Neuronal stem cell (in vitro differentiated cells): ENCODE measurements around the gene RASSF1.

Source experiments
- DNase-seq: peaks from one replicate; pipeline ENCODE4 v3.0.0-alpha.2; 2013; ENCODE audit warnings: low spot score
- H2AFZ ChIP-seq: one replicate; pipeline ENCODE4 v1.6.1; 2013; ENCODE audit warnings: mild to moderate bottlenecking, low read length, inconsistent platforms
- H2AK5ac ChIP-seq: 2 replicates; pipeline ENCODE4 v1.6.1; 2013; ENCODE audit warnings: low read depth, mild to moderate bottlenecking, inconsistent platforms, low read length, moderate library complexity, mixed read lengths
- H2BK120ac ChIP-seq: 2 replicates; pipeline ENCODE4 v1.6.1; 2013; ENCODE audit warnings: low read depth, mild to moderate bottlenecking, inconsistent platforms, low read length, moderate library complexity, mixed read lengths
- H2BK12ac ChIP-seq: one replicate; pipeline ENCODE4 v1.6.1; 2013; ENCODE audit warnings: low read length, inconsistent platforms
- H2BK15ac ChIP-seq: 2 replicates; pipeline ENCODE4 v1.6.1; 2013; ENCODE audit warnings: mild to moderate bottlenecking, low read length, inconsistent platforms, mixed read lengths
- H2BK5ac ChIP-seq: one replicate; pipeline ENCODE4 v1.6.1; 2013; ENCODE audit warnings: inconsistent platforms, mild to moderate bottlenecking, low read length, moderate library complexity
- H3K14ac ChIP-seq: one replicate; pipeline ENCODE4 v1.6.1; 2013; ENCODE audit warnings: low read length, inconsistent platforms
- H3K18ac ChIP-seq: 2 replicates; pipeline ENCODE4 v1.6.1; 2013; ENCODE audit warnings: low read length, inconsistent platforms
- H3K23ac ChIP-seq: 2 replicates; pipeline ENCODE4 v1.6.1; 2013; ENCODE audit warnings: low read depth, mild to moderate bottlenecking, mixed read lengths, low read length, inconsistent platforms; ENCODE audit not compliant: poor library complexity
- H3K27ac ChIP-seq: replicated peaks from 3 replicates; pipeline ENCODE4 v1.5.1; 2013; ENCODE audit warnings: low read length, inconsistent platforms
- H3K27me3 ChIP-seq, 3 experiments: 2 replicates each; pipeline ENCODE4 v1.6.1; 2013; ENCODE audit warnings: low read length in 3 of 3, mild to moderate bottlenecking in 2 of 3, inconsistent platforms in 1 of 3, low read depth in 1 of 3, mixed read lengths in 1 of 3, moderate library complexity in 1 of 3; ENCODE audit not compliant: control insufficient read depth in 3 of 3, insufficient read depth in 3 of 3
- H3K36me3 ChIP-seq, 2 donors: replicated peaks in 1 of 2; 2 replicates each; pipeline ENCODE4 v1.6.1; 2013; ENCODE audit warnings: low read length in 2 of 2; ENCODE audit not compliant: control insufficient read depth in 2 of 2, insufficient read depth in 2 of 2
- H3K4ac ChIP-seq: 2 replicates; pipeline ENCODE4 v1.6.1; 2013; ENCODE audit warnings: inconsistent platforms, mild to moderate bottlenecking, low read length, moderate library complexity
- H3K4me1 ChIP-seq, 2 donors: 1 replicate in 1 of 2; 2 replicates in 1 of 2; pipeline ENCODE4 v1.6.1; 2013; ENCODE audit warnings: low read length in 2 of 2, low read depth in 1 of 2; ENCODE audit not compliant: control insufficient read depth in 2 of 2, insufficient read depth in 1 of 2
- H3K4me2 ChIP-seq: one replicate; pipeline ENCODE4 v1.6.1; 2013; ENCODE audit warnings: mild to moderate bottlenecking, low read length, inconsistent platforms; ENCODE audit not compliant: insufficient read depth, poor library complexity, severe bottlenecking
- H3K4me3 ChIP-seq, 2 donors: 2 replicates each; pipeline ENCODE4 v1.5.1; 2013; ENCODE audit warnings: low read length in 2 of 2, mild to moderate bottlenecking in 2 of 2, inconsistent platforms in 1 of 2, moderate library complexity in 1 of 2
- H3K79me1 ChIP-seq: one replicate; pipeline ENCODE4 v1.6.1; 2013; ENCODE audit warnings: low read depth, mild to moderate bottlenecking, inconsistent platforms, low read length, moderate library complexity
- H3K9ac ChIP-seq: one replicate; pipeline ENCODE4 v1.6.1; 2013; ENCODE audit warnings: mild to moderate bottlenecking, low read depth, low read length, inconsistent platforms; ENCODE audit not compliant: poor library complexity
- H3K9me3 ChIP-seq, 2 donors: replicated peaks in 1 of 2; 2 replicates each; pipeline versions ENCODE3 to v1.6.1; 2013; ENCODE audit warnings: low read length in 2 of 2, mild to moderate bottlenecking in 2 of 2, inconsistent platforms in 1 of 2, low read depth in 1 of 2, mixed read lengths in 1 of 2, moderate library complexity in 1 of 2; ENCODE audit not compliant: control insufficient read depth in 2 of 2, insufficient read depth in 1 of 2
- H4K8ac ChIP-seq: one replicate; pipeline ENCODE4 v1.6.1; 2013; ENCODE audit warnings: low read depth, mild to moderate bottlenecking, inconsistent platforms, low read length, moderate library complexity
- H4K91ac ChIP-seq: one replicate; pipeline ENCODE4 v1.6.1; 2013; ENCODE audit warnings: low read length, low read depth, mild to moderate bottlenecking, inconsistent platforms; ENCODE audit not compliant: poor library complexity
- WGBS, 2 donors: extraction: QIAGEN DNeasy Blood & Tissue Kit; methylation state at CpG; one replicate each; pipeline ENCODE4 v1.1.7; 2013; ENCODE audit warnings: missing lambda C conversion rate in 2 of 2, mixed read lengths in 1 of 2; ENCODE audit not compliant: insufficient read length in 2 of 2, insufficient replicate concordance in 1 of 2; ENCODE audit errors: extremely low coverage in 2 of 2; 5-methylcytosine and 5-hydroxymethylcytosine counted together

RASSF1 gene

GRCh38 chr3:50336452-50337174 is 4.0 kb downstream of the RASSF1 start:
- no peak overlapping the region for H3K14ac ChIP-seq
- peak overlapping the region; percentile 93 for H2BK5ac ChIP-seq
- peaks cover 15 to 32% (median 26%) of the 10 kb centered on the region in 3 experiments for H3K27me3 ChIP-seq
- no CpG with 5 or more reads among the region's 31 CpGs for WGBS, 2 donors
- peaks cover 13 to 37% of the 10 kb centered on the region in 2 donors for H3K36me3 ChIP-seq
- peaks cover 2 to 6% of the 10 kb centered on the region in 2 donors for H3K9me3 ChIP-seq
- H3K23ac ChIP-seq = peak overlapping the region; percentile 89
- H3K4ac ChIP-seq = peak overlapping the region; percentile 30
- H3K4me2 ChIP-seq = peak overlapping the region; percentile 92
- H4K8ac ChIP-seq = no peak overlapping the region
- H3K4me3 ChIP-seq = peak overlapping the region; percentile 61 to 95
- peak overlapping the region; percentile 89 for H2AK5ac ChIP-seq
- H4K91ac ChIP-seq = no peak overlapping the region
- DNase-seq = no peak
- peaks cover 13 to 14% of the 10 kb centered on the region in 2 donors for H3K4me1 ChIP-seq
- peak overlapping the region; percentile 98 for H3K9ac ChIP-seq
- H2BK120ac ChIP-seq = no peak overlapping the region
- peak overlapping the region; percentile 94 for H2AFZ ChIP-seq
- H3K27ac ChIP-seq = peak overlapping the region; percentile 92
- peak overlapping the region; percentile 91 for H2BK12ac ChIP-seq
- H3K18ac ChIP-seq = peak overlapping the region; percentile 99
- peaks cover 10% of the 10 kb centered on the region for H3K79me1 ChIP-seq
- peak overlapping the region; percentile 72 for H2BK15ac ChIP-seq

GRCh38 chr3:50334339-50335075 is 6.1 kb downstream of the RASSF1 start:
- no peak overlapping the region for H2BK5ac ChIP-seq
- no peak overlapping the region for H2BK12ac ChIP-seq
- no peak overlapping the region for H2BK120ac ChIP-seq
- no CpG with 5 or more reads among the region's 5 CpGs for WGBS, 2 donors
- no peak for DNase-seq
- no peak overlapping the region for H4K8ac ChIP-seq
- H3K79me1 ChIP-seq = peaks cover 10% of the 10 kb centered on the region
- no peak overlapping the region for H2AFZ ChIP-seq
- no peak overlapping the region for H3K23ac ChIP-seq
- H3K9me3 ChIP-seq = no peaks in the 10 kb centered on the region
- H4K91ac ChIP-seq = no peak overlapping the region
- H2BK15ac ChIP-seq = no peak overlapping the region
- no peak overlapping the region for H3K27ac ChIP-seq
- peaks cover 10 to 14% of the 10 kb centered on the region in 2 donors for H3K4me1 ChIP-seq
- no peak overlapping the region for H3K4me3 ChIP-seq
- peak overlapping the region; percentile 26 for H3K9ac ChIP-seq
- H3K36me3 ChIP-seq = peaks cover 33 to 58% of the 10 kb centered on the region in 2 donors
- H3K4me2 ChIP-seq = no peak overlapping the region
- H3K18ac ChIP-seq = no peak overlapping the region
- H3K14ac ChIP-seq = no peak overlapping the region
- no peak overlapping the region for H2AK5ac ChIP-seq
- H3K27me3 ChIP-seq = peaks cover 0 to 11% (median 5%) of the 10 kb centered on the region in 3 experiments
- no peak overlapping the region for H3K4ac ChIP-seq

- H3K4me2 ChIP-seq = no peak overlapping the region
- WGBS, 2 donors = no CpG with 5 or more reads among the region's 12 CpGs
- no peak overlapping the region for H3K18ac ChIP-seq
- H3K4me3 ChIP-seq = no peak overlapping the region
- peaks cover 10% of the 10 kb centered on the region for H3K79me1 ChIP-seq
- H3K9ac ChIP-seq = no peak overlapping the region
- no peak overlapping the region for H2BK5ac ChIP-seq
- H3K14ac ChIP-seq = no peak overlapping the region
- no peak for DNase-seq
- no peak overlapping the region for H4K8ac ChIP-seq
- no peak overlapping the region for H3K4ac ChIP-seq
- H4K91ac ChIP-seq = no peak overlapping the region
- H2BK120ac ChIP-seq = no peak overlapping the region
- H3K4me1 ChIP-seq = peaks cover 10 to 14% of the 10 kb centered on the region in 2 donors
- peaks cover 36 to 62% of the 10 kb centered on the region in 2 donors for H3K36me3 ChIP-seq
- H2BK12ac ChIP-seq = no peak overlapping the region
- peaks cover 0 to 5% (median 2%) of the 10 kb centered on the region in 3 experiments for H3K27me3 ChIP-seq
- no peak overlapping the region for H3K27ac ChIP-seq
- no peak overlapping the region for H3K23ac ChIP-seq
- no peaks in the 10 kb centered on the region for H3K9me3 ChIP-seq
- H2AFZ ChIP-seq = no peak overlapping the region
- no peak overlapping the region for H2BK15ac ChIP-seq
- no peak overlapping the region for H2AK5ac ChIP-seq
Measured at GRCh38 chr3:50333744-50334328, 6.8 kb downstream of the RASSF1 start.
